Brain pericyte (primary cell): ENCODE data around the gene DCTN3.

ENCODE experiments used
- DNase-seq: peaks from one replicate; pipeline ENCODE4 v3.0.0-alpha.2; 2012; ENCODE audit warnings: low read depth, low spot score

The DCTN3 gene

DNA sequence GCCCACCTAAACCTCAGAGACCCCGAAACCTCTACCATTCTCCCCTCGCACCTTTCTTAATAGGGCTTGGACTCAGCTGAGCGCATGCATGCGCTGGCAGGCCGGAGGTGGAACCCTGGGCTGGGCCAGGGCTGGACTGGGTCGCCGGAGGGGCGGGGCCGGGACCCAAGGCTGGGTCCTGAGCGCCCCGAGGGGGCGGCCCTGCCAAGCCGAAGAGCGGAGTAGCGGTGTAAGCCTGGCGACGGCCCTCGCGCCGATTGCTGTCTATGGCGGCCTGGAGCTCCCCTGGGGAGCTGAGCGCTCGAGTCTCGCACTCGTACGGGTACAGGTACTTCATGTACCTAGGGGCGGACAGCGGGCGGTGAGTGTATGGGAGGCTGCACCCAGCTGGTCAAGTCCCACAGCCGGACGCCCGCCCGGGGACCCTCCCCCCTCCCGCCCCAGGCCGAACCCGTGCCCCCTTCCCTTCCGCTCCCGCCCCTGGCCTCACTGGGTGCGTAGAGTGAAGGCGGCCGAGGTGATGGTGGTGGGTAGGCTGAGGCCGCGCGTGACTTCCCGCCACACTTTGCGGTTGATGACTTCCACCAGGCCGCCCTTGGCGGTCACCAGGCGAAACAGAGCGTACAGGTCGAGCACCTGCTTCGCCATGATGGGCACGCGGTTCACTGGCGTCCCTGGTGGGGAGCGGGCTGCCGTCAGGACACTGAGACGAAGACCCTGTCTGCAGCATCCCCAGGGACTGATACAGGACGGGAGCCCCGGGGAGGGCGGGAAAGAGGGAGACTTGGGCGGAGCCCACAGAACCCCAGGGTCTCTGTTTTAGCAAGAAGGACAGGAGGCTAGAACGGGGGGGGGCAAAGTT, 3.3 kb upstream of the DCTN3 start:
- DNase-seq, result no peak

DNA sequence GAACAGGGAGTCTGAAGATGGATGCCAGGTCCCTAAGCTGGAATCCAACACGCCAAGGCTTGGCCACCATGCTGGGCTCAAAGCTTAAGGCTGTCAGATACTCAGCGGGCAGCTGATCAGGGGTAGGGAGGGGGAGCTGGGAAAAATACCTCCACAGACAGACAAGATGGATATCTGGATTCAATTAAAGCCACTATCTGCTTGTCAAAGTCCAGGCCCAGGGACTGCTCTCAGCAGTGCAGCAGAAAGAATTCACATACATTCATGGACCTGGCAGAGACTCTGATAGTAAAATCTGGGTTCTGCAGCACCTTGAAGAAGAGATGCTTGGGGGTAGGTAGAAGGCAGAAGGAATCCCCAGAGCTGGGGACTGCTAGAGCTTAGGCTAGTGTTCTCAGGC, 5.2 kb downstream of the DCTN3 start:
- no peak for DNase-seq

DNA sequence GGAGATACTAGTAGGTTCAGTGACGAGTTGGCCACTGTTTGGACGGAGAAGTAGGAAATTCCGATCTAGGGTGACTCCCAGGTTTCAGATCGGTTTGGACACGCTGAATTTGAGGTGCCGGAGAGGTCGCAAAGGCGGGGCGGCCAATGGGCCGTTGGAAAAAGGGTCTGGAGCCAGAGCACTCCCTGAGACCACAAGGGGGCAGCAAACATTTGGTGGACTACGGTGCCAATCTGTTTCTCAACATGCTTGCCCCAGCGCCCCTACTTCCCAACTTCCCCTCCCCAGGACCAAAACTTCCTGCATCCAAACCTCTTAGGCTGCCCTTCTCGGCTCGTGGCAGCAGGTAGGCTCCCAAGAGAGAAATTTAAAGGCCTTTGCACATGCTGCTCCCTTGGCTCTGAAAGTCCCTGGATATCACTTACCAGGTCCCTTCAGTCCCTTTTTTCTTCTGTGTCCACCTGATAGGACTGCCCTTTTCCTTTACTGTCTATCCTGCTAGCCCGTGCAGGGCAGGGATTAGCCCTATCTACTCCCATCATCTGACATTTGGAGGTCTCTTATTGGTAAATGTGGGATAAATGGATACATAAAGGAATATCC, 7.4 kb downstream of the DCTN3 start:
- no peak for DNase-seq

DNA sequence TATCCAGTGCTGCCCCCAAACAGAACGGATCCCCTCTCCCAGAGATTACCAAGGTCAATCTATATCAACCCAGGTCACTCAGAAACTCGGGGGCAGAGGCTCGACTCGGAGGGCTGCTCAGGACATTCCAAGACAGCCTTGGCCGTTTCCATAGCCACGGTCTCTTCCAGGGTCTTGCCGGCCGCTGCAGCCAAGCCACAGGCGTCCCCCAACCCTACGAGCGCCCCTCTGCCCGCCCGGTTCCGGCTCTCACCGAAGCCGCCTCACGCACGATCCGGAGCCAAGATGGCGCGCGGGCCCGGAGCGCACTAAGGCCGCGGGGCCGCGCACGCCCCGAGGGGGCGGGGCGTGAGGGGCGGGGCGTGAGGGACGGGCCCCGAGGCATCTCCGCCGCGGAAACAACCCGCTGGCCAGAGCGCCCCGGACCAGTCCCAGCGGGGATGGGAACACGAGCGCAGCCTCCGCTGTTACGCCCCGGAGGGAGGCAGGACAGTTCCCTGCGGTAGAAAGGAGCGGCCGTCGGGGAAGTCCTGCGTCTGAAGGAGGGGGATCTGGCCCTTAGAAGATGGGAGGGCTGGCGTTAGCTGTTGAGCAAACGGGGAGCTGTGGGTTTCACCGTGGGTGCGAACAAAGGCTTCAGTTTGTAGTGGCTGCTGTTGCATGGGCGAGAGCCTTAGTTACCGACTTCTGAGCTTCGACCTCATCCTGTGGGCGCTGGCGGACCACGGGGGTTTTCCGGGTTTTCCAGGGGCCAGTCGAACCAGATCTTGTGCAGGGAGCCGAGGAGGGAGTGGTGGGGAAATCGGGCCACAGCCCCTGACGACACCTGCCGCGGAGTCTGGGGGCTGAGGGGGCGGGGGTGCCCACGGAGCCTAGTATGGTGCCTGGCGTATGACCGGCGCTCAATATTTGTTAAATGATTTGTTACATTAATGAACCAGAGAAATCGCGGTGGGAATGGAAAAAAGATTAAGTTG, 8.2 kb downstream of the DCTN3 start, which contains the start of gene RPP25L:
Gene RPP25L, minus strand, starts transcription at position 287 of the 977 bp plus-strand sequence. CDS start 801 bp downstream, outside the sequence.
- peak; percentile 26 for DNase-seq

DNA sequence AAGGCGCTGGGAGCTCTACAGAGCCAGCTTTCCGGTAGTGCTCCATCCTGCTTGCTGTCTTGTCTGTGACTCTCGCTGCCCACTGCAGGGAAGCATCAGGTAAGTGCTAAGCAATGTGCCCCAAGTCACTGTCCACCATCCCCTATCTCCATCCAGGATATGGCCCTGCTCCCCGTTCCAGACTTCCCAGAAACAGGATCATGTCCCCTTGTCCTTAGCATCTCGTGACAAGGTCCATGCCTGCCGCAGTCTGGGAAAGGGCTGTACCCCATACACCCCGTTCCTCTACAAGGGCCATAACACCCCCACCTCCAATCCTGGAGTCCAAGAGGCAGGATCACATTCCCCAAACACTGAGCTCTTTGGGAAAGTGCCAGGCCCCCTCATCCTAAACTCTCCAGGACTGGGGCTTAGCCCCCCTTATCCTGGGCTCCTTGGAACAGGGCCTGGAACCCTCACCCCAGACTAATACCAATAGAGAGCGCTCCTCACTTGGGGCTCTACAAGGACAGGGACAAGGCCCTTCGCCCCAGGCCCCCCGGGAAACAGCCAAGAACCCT, 9.0 kb downstream of the DCTN3 start:
- DNase-seq, result no peak

DNA sequence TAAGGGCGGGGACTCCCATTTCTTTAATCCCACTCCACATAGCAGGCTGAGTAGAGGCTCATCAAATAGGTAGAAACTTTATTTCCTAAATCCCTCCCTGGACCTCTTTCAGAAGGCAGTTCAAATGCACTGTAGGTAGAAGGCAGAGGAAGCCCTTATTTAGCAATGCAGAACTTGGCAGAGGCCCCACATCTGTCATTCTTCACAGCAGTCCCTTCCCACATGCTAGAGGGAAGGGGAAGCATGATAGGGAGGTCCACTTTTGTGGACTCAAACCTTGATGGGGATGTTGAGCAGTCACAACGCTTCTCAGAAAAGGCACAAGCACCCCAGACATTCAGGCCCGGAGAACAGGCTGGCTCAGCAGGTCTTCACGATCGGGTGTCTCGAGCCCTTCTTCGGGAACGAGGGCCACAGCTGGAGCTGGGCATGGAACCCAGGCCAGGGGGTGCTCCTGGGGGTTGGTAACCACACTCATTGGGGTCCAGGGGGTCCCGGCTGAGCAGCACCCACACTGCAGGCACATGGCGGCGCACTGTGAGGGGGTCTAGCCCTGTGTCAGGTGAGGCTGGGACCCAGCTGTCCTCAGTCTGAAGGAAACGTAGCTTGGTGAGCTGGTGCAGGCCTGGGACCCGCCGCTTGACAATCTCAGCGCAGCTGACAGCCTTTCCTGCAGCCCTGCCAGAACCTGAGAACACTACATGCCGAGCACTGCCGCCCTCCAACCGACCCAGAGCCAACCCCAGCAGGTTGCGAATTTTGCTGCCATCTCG, 9.7 kb downstream of the DCTN3 start:
- no peak for DNase-seq

DNA sequence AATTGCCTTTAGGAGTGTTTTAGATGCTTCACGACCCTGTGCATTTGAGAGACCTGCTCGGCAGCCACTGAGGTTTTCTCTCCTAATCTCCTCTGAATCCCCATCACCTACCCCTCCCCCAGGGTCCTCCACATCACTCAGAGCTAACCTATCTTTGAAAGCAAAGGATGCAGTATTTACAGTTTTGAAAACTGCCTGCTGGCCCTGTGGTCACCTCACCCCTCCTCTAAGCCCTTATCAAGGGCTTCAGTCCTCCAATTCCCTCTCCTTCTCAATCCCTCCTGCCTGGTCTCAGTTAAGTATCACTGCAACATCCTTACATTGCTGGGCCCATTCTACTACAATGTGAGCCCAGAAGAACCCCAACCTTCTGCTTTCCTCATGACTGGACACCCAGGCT, 13.0 kb downstream of the DCTN3 start:
- no peak for DNase-seq

DNA sequence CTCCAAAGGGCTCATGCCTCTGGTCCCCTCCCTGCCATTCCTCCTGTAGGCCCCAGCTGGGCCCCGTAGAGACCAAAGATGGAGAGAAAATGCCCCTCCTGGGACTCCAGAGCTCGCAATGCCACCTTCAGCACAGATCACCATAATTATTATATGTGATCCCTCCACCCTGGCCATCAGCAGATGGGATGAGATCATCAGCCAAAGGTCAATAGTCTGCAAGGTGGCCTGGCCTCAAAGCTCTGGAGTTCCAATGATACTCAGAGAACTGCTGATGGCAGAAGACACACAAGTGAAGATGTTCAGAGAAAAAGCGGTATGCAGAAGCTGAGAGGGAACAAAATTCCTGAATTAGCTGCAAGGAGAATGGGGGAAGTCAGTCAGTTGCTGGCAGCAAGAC, 13.4 kb downstream of the DCTN3 start:
- no peak for DNase-seq

DNA sequence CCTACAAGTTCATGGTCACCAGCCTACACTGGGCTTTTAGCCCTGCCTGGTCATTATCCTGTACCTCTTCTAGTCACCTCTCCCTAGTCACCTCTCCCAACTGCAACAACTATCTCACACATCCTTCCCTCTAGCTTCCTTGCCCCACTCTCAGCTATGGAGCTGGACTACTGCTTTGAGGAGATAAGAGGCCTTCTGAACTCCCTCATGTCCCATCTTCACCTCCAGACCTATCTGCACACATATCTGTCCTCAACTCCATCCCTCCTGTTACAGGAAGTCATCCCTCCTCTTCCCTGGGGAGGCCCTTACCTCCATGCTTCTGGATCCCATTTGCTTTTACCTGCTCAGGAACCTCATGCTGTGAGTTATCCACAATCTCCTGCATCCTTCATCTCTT, 14.1 kb downstream of the DCTN3 start:
- no peak for DNase-seq

DNA sequence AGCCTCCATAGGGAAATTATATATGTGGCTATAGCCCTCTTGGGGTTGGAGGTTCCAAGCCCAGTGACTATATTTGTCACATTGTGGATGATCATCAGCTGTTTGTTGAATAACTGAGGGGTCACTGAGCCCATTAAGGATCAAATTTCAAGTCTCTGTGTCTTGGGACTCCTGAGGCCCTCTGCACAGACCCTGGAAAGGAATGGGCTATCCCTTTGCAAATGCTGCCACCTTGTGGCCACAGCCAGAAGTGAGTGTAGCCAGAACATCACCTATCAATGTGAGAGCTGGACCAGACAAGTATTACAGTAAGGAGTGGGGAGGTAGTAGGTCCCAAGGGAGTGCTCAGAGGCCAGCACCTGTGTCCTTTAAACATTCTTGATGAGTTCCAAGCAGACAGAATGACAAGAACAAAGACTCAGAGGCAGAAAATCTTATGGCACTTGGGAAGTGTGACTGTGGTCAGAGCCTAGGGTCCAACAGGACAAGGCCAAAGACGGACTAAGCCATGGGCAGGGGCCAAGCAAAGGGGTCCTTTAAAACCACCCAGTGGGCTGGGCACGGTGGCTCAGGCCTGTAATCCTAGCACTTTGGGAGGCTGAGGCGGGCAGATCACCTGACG, 16.6 kb downstream of the DCTN3 start:
- peak; percentile 32 for DNase-seq

DNA sequence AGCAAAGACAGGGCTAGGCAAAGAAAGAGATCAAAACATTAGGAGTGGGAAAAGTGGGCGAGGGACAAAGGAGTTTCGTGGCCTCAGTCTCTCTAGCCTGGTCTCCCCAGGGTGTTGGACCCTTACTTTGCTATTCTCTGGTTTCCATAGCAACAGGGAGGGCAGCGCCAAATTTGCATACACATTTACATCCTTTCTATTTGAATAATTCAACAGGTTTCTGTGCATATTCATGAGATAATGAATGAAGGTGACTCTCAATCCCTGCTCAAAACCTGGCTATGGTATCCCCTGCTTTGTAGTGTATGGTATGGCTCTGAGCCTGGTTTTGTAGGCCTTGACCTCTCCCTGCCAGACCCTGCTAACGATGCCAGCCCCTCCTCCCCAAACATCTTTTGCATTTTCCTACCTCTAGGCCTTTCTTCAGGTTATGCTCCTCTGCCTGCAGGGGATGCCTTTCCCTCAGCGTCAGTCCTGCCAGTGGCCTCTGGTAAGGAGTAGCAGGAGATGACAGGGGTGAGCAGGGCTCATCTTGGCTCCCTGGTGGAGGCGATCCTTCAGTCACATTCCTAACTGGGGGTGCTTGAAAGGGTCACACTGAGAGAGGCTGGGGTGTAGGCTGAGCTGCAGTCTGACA, 18.2 kb downstream of the DCTN3 start:
- no peak for DNase-seq

DNA sequence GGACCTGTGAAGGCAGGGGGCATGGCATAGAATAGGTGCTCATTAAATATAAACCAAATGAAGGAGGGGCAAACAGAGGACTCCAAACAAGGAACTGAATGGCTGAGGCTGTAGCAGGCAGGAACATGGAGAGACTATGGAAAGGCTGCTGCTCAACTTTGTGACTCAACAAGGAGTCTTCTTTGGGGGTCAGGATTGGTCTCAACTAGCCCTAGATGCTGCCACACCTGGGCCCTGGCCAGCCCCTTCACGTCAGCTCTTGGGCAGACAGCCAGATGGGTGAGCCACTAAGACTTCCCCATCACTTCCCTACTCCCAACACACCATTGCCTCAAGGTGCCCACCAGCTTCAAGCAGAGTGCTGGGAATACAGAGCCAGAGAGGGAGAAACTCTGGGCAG, 19.4 kb downstream of the DCTN3 start:
- DNase-seq, result no peak

DNA sequence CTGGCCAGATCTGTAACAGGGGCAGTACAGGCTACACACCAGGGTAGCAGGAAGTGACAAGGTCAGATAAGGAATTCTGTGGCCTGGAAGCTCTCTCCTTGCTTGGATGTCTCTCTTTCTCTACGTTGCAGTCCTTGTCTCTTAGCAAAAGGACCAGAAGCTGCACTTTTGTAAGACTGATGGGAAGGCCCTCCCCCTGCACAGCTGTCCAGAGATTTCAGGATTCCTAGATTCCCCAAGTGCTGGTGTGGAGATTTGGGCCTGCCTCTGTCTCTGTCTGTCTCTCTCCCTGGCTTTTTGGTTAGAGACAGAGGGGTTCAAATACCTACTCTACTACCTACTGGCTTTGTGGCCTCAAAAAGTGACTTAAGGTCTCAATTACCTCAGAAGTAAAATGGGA, 20.7 kb downstream of the DCTN3 start:
- DNase-seq, result no peak

DNA sequence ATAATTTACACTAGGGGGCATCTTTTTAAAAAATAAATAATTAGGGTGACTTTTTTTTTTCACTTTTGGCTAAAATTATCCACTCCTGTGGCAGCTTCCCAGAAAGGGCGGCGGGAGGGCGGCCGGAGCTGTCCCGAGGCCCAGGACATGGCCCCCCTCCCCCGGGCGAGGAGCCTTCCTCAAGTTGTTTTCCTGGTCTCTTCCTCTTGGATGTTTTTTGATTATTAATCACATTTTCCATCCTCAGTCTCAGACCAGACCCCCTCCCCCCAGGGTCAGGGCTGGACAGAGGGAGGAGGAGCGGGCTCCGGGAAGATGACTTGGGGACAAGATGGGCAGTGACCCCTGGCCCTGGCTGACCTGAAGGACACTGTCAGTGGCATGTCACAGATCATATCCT, 26.1 kb downstream of the DCTN3 start:
- no peak for DNase-seq

DNA sequence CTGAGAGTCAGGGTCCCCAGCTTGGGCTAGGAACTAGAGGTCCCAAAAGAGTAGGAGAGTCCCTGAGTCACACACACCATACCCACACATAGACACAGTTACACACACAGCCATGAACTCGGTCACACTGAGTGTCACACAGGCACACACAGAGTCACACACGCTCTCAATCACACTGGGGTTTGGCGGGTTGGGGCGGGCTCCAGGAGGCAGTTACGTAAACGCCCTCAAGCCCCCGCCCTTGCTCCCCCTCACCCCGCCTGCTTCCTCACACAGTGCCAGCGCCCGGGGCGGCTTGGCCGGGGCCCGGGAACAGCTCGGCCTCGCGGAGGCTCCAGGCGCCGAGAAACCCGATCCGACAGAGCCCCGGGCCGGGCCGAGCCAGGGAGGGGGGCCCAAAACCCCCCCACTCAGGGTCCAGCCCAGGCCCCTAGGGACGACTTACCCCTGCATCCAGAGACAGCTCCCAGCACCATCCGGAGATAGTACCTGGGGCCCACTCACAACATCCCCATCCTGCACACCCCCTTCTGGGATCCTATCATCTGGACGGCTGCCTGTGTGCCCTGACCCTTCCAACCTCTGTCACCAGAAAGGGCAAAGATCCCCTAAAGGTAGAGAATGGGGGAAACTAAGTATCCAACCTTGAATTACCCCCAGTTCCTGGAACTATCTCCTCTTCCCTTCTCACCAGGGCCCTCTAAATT, 27.2 kb downstream of the DCTN3 start:
- no peak for DNase-seq

DNA sequence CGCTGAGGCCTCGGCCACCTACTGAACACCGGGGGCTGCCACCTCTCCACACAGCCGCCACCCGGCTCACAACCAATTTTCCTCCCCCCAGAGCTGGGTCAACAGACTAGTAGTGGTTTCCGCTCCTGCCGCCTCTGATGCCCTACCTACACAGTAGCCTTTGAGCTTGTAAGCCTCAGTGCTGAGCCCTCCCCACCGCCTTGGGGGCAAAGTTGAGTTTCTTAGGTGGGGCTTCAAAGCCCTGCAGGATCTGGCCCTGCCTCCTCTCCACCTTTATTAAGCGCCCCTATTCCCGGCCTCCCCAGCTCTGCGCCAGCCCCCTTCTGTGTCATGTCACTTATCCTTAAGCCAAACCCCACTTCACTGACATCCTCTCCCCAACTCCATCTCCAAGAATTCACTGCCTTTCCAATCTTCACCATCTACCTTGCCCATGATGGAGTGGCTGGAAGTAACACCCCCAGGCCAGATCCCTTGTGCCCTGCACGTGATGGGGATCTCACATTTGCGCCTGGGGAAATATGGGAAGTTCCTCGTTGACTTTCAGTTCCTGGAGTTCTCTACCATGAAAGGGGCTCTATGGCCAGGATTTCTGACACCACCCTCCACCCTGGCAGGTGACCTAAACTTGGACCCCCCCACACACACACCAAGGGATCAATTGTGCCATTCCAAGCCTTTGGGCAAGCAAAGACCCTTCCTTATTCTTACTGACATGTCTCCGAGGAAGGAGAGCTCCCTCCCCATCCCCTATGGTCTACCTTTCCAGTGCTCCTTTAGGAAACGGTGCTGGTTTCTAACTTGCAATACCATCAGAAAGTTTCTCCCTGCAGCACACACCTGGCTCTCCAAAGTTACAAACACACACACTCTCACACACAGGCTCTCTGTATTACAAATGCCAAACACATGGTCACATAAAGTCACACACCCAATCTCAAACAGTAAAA, 28.1 kb downstream of the DCTN3 start:
- no peak for DNase-seq

DNA sequence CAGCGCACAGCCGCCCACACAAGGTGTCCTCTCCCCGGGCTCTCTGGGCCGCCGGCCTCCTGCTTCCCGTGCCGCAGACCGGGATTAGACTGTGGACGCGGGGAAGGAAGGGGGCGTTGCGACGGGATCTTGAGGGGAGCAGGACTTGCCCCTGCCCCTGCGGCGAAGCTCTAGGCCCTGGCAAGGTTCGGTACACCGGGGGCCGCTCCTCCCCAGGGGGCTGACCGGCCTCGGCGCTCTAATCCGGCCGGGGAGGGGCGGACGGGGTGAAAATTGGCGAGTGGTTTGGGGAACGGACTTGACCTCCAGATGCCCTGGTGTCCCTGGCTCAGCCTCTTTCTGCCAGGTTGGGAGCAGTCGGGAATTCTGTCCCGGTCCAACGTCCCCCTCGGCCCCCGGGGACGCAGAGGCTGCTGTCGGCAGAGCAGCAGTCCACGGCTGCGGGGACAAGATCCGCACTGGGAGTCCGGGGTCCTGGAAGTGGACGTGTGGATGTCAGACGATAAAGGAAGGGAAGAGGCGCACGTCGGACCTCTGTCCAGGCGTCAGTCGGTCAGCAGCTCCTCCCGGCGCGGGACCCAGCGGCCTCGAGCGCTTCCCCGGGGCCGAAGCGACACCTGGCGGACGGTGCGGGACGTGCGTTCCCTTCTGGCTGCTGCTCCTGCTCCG, 28.9 kb downstream of the DCTN3 start:
- peak; percentile 45 for DNase-seq
